ENCODE results near the gene IL1RN.

Gene IL1RN

DNA sequence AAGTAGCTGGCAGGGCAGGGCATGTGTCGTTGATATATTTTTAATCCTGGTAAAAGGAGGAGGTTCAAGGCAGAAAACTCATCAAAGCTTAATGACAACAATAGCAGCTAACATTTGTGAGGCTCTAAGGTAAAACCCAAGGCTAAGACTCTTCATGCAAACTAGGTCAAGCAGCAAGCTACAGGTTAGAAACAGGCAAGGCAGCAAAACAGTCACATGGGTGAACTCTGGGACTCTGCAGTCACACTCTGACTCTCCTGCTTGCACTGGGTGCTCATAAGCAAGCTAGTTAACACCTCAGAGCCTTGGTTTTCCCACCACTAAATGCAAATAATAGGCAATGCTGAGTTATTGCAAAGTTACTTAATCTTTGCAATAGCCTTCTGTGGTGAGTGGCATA is 7.9 kb downstream of the IL1RN start:
- no peak for TF ChIP-seq CTCF (IDR thresholded peaks at IDR 0.05; ENCODE audit: control insufficient read depth, extremely low read depth, insufficient read depth)
- no peak overlapping the region for H3K4me3 ChIP-seq (ENCODE audit: low read depth, low read length)
- DNase-seq (ENCODE audit: low read depth) = no peak

DNA sequence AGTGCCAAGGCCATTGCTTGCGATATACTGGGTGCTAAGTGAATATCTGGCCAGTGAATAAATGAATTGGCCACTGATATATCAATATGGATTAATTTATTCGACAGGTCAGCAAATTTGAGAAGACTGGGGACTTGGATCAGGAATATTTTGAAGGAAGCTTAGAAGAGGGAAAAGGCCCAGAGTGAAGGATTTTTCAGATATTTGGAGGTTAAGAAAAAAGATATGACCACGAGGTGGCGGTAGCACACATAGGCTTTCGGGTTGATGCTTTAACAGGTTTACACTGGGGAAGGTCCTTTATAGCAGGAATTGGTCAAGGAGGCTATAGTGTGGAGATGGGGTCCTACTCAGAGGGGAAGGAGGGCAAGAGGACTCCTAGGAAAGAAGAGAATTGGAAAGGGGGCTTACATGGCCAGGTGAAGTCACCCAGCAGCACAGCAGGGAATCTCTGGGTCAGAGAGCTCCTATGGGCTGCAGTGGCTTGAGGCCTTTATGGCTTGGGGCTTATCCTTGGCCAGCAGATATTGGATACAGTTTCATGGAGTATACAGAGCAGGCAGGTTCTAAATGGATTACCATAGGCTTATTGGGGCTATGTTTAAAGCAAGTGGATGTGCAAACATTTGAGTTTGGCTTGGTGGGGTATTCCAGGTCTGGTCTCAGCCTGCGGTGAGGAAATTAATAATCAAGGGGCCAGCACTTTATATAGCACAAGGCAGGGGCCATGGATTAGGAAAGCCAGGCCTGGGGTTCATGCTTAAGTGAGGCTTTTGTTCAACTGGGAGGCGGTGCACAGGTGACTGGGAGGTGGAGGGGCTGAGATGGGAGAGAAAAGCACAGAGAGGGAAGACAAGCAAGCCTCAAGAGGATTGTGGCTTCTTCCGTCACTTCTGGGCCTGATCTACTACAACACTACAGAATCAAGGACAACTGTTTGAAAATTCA is 9.7 kb downstream of the IL1RN start:
- DNase-seq (ENCODE audit: low read depth) = no peak
- TF ChIP-seq CTCF (IDR thresholded peaks at IDR 0.05; ENCODE audit: control insufficient read depth, extremely low read depth, insufficient read depth) = peak; percentile 58
- no peak overlapping the region for H3K4me3 ChIP-seq (ENCODE audit: low read depth, low read length)

GRCh38 chr2:113137827-113138226 is 10.4 kb downstream of the IL1RN start:
- no peak for TF ChIP-seq CTCF (IDR thresholded peaks at IDR 0.05; ENCODE audit: control insufficient read depth, extremely low read depth, insufficient read depth)
- no peak overlapping the region for H3K4me3 ChIP-seq (ENCODE audit: low read depth, low read length)
- no peak for DNase-seq (ENCODE audit: low read depth)

DNA sequence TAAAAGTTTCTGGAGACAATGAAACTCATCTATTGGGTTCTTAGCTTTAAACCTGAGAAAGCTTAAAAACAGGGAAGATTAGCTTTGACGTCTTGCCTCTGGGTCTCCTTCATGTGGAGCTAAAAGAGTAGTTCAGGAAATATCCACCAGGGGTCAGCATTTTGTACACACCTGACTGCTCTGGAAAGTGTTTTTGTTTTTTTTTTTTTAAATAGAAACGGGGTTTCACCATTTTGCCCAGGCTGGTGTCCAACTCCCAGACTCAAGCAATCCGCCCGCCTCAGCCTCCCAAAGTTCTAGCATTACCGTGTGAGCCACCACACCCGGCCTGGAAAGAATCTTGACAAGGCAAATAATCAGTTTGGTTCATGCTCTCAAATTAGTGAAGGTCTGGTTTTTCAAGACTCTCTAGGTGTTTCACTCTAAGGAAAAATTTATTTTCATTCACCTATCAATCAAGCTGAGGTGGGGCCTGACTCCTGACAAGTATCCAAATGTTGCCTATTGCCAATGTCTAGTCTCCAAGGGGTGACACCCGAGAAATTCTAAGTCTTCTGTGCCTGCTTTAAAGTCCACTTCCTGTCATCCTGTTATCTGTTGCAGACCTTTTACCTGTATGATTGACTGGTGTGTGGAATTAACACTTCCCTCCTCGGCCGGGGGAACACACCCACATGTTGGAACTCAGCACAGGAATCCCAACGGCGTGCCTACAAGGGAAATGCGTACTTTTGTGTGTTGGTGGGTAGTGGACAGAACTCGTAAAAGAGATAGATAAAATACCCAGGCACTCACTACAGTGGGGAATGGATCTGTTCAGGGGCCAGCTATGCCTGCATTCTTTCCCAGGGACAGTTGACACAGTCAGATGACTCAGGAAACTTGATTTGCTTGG is 11.3 kb downstream of the IL1RN start:
- no peak overlapping the region for H3K4me3 ChIP-seq (ENCODE audit: low read depth, low read length)
- peak; percentile 58 for TF ChIP-seq CTCF (IDR thresholded peaks at IDR 0.05; ENCODE audit: control insufficient read depth, extremely low read depth, insufficient read depth)
- no peak for DNase-seq (ENCODE audit: low read depth)

GRCh38 chr2:113141451-113141850 is 14.1 kb downstream of the IL1RN start:
- TF ChIP-seq CTCF (IDR thresholded peaks at IDR 0.05; ENCODE audit: control insufficient read depth, extremely low read depth, insufficient read depth) = no peak
- DNase-seq (ENCODE audit: low read depth) = no peak
- H3K4me3 ChIP-seq (ENCODE audit: low read depth, low read length) = no peak overlapping the region

- TF ChIP-seq CTCF (IDR thresholded peaks at IDR 0.05; ENCODE audit: control insufficient read depth, extremely low read depth, insufficient read depth) = no peak
- no peak for DNase-seq (ENCODE audit: low read depth)
These were observed 14.9 kb downstream of the IL1RN start for GRCh38 chr2:113142290-113142689.

More at GRCh38 chr2:113142290-113142689, 14.9 kb downstream of the IL1RN start:
- no peak overlapping the region for H3K4me3 ChIP-seq (ENCODE audit: low read depth, low read length)
